Measurements from ENCODE around the gene PCCA. TPM values are rescaled to one million over a fixed set of nuclear protein-coding genes. Genes with fewer than 3 reads are reported as not detected.

Gene PCCA
- total RNA-seq, 4 donors from 2014 or later, result 29.5 to 55.5 (median 38.3) TPM

- H3K27me3 ChIP-seq, result no peaks in the 10 kb centered on the region
- H3K9me3 ChIP-seq, result peaks cover 0 to 12% (median 2%) of the 10 kb centered on the region in 4 donors
- WGBS, 2 donors, result 50 to 64% methylated on average over 3 of the region's 3 CpGs
- TF ChIP-seq EP300 (IDR thresholded peaks at IDR 0.05), result no peak
- TF ChIP-seq POLR2A (IDR thresholded peaks at IDR 0.05), result no peak
- TF ChIP-seq, protein P1, sequence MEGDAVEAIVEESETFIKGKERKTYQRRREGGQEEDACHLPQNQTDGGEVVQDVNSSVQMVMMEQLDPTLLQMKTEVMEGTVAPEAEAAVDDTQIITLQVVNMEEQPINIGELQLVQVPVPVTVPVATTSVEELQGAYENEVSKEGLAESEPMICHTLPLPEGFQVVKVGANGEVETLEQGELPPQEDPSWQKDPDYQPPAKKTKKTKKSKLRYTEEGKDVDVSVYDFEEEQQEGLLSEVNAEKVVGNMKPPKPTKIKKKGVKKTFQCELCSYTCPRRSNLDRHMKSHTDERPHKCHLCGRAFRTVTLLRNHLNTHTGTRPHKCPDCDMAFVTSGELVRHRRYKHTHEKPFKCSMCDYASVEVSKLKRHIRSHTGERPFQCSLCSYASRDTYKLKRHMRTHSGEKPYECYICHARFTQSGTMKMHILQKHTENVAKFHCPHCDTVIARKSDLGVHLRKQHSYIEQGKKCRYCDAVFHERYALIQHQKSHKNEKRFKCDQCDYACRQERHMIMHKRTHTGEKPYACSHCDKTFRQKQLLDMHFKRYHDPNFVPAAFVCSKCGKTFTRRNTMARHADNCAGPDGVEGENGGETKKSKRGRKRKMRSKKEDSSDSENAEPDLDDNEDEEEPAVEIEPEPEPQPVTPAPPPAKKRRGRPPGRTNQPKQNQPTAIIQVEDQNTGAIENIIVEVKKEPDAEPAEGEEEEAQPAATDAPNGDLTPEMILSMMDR (IDR thresholded peaks at IDR 0.05), result no peak
- no peak overlapping the region for H3K27ac ChIP-seq
- peaks cover 0 to 22% (median 0%) of the 10 kb centered on the region in 3 donors for H3K36me3 ChIP-seq
- no peak overlapping the region for H3K4me3 ChIP-seq
- DNase-seq (ENCODE audit: low spot score in 2 of 2), result no peak
- no peaks in the 10 kb centered on the region for H3K4me1 ChIP-seq
Measured at GRCh38 chr13:100349594-100349993, 260.7 kb downstream of the PCCA start.

DNA sequence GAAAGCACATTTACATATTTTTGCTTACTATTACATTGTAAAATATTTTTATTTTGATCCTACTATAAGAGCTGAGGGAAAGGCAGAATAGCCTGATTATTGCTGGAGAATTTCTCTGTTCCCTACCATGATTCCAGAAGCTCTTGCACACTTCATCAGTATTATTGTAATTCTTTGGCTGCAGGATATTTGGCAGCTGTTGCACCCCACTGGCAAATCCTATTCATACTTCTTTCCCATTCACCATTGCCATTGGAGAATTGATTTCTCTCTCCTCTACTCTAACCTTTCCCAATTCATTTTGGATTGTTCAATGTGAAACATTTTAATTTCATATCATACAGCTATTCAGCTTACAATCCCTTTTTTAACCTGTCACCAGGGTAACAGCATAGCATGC is 261.7 kb downstream of the PCCA start:
- Histone ChIP-seq H3K27ac (no peak overlapping the region), H3K4me1 (no peaks in the 10 kb centered on the region), H3K36me3 (peaks cover 0 to 12% (median 0%) of the 10 kb centered on the region in 3 donors), H3K9me3 (peaks cover 0 to 5% (median under 1%) of the 10 kb centered on the region in 4 donors), H3K27me3 (no peaks in the 10 kb centered on the region), H3K4me3 (no peak overlapping the region)
- TF ChIP-seq POLR2A (IDR thresholded peaks at IDR 0.05) (no peak), EP300 (IDR thresholded peaks at IDR 0.05) (no peak)
- TF ChIP-seq, protein P1 (IDR thresholded peaks at IDR 0.05), result no peak
- DNase-seq (ENCODE audit: low spot score in 2 of 2), result no peak

GRCh38 chr13:100356426-100356825 is 267.5 kb downstream of the PCCA start:
- Histone ChIP-seq H3K27me3 (no peaks in the 10 kb centered on the region), H3K4me1 (no peaks in the 10 kb centered on the region), H3K27ac (no peak overlapping the region), H3K36me3 (peaks cover 0 to 6% (median 0%) of the 10 kb centered on the region in 3 donors), H3K9me3 (no peaks in the 10 kb centered on the region), H3K4me3 (no peak overlapping the region)
- no peak for TF ChIP-seq POLR2A (IDR thresholded peaks at IDR 0.05)
- TF ChIP-seq EP300 (IDR thresholded peaks at IDR 0.05), result no peak
- TF ChIP-seq, protein P1 (IDR thresholded peaks at IDR 0.05), result no peak
- no peak for DNase-seq (ENCODE audit: low spot score in 2 of 2)
- 63 to 79% methylated on average over 1 of the region's 1 CpG for WGBS, 2 donors

DNA sequence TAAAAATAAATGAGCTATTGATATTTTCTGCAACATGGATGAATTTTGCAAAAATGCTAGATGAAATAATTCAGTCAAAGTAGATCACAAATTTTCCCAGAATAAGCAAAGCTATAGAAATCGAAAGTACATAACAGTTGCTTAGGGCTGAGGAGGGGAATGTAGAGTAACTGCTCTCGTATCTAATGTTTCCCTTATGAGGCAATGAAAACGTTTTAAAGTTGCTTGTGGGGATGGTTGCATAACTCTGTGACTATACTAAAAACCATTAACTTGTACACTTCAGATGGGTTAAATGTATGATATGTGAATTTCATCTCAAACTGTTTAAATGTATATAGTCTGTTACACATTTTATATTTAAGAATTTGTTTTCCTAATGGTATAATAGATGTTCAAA is 268.0 kb downstream of the PCCA start:
- H3K4me3 ChIP-seq, result no peak overlapping the region
- H3K36me3 ChIP-seq, result peaks cover 0 to 6% (median 0%) of the 10 kb centered on the region in 3 donors
- no peak overlapping the region for H3K27ac ChIP-seq
- TF ChIP-seq, protein P1 (IDR thresholded peaks at IDR 0.05), result no peak
- TF ChIP-seq POLR2A (IDR thresholded peaks at IDR 0.05) (no peak), EP300 (IDR thresholded peaks at IDR 0.05) (no peak)
- H3K4me1 ChIP-seq, result no peaks in the 10 kb centered on the region
- H3K9me3 ChIP-seq, result no peaks in the 10 kb centered on the region
- no peak for DNase-seq (ENCODE audit: low spot score in 2 of 2)
- H3K27me3 ChIP-seq, result no peaks in the 10 kb centered on the region
- 53 to 70% methylated on average over 3 of the region's 3 CpGs for WGBS, 2 donors

- H3K9me3 ChIP-seq, result no peaks in the 10 kb centered on the region
- peaks cover 0 to 2% (median 0%) of the 10 kb centered on the region in 3 donors for H3K36me3 ChIP-seq
- no peak overlapping the region for H3K27ac ChIP-seq
- no peaks in the 10 kb centered on the region for H3K27me3 ChIP-seq
- H3K4me3 ChIP-seq, result no peak overlapping the region
- WGBS, 2 donors, result 100% methylated on average over 1 of the region's 1 CpG
- TF ChIP-seq, protein P1 (IDR thresholded peaks at IDR 0.05), result no peak
- TF ChIP-seq POLR2A (IDR thresholded peaks at IDR 0.05) (no peak), EP300 (IDR thresholded peaks at IDR 0.05) (no peak)
- H3K4me1 ChIP-seq, result peaks cover 0 to 6% (median 0%) of the 10 kb centered on the region in 4 donors
- no peak for DNase-seq (ENCODE audit: low spot score in 2 of 2)
Measured at GRCh38 chr13:100357764-100358163, 268.9 kb downstream of the PCCA start.

Data from tibial nerve (tissue), 4 donors.